Bone marrow (tissue), 2 donors: Measurements from ENCODE around the gene LTBP1.
"Not testable (repeated sequence)": the region's sequence is repeated elsewhere in the genome, so short reads cannot be mapped to it uniquely, and the experiment has no call there.

Experiments
- DNase-seq, 2 donors: peaks; one replicate each; lab custom pipeline; 2025; lab: John Stamatoyannopoulos, UW

LTBP1 gene

GRCh38 chr2:33344230-33344629 lies 397.5 kb downstream of the LTBP1 start:
- DNase-seq, result no peak

GRCh38 chr2:33347856-33348255 lies 401.1 kb downstream of the LTBP1 start:
- no peak for DNase-seq

- no peak for DNase-seq
Observed at GRCh38 chr2:33350632-33351031, 403.9 kb downstream of the LTBP1 start.

- no peak for DNase-seq
Observed at GRCh38 chr2:33351781-33352180, 405.0 kb downstream of the LTBP1 start.

- no peak for DNase-seq
Observed at GRCh38 chr2:33354981-33355380, 408.2 kb downstream of the LTBP1 start.

GRCh38 chr2:33358878-33359277 lies 412.1 kb downstream of the LTBP1 start:
- DNase-seq, result no peak

GRCh38 chr2:33363325-33364298 lies 416.9 kb downstream of the LTBP1 start:
- DNase-seq, result no peak

- DNase-seq, result no peak
Observed at GRCh38 chr2:33365264-33365970, 418.7 kb downstream of the LTBP1 start.

- DNase-seq, result no peak
Observed at GRCh38 chr2:33366473-33366872, 419.7 kb downstream of the LTBP1 start.

- DNase-seq, result not testable (repeated sequence)
Observed at GRCh38 chr2:33368524-33368923, 421.8 kb downstream of the LTBP1 start.

- DNase-seq, result no peak
Observed at GRCh38 chr2:33369191-33369590, 422.4 kb downstream of the LTBP1 start.

GRCh38 chr2:33370636-33371265 lies 424.0 kb downstream of the LTBP1 start:
- no peak for DNase-seq

GRCh38 chr2:33371304-33372090 lies 424.7 kb downstream of the LTBP1 start:
- no peak for DNase-seq

GRCh38 chr2:33372940-33373553 lies 426.3 kb downstream of the LTBP1 start:
- DNase-seq, result peak in 1 of 2 donors; percentile 9

- DNase-seq, result no peak
Observed at GRCh38 chr2:33373986-33374385, 427.2 kb downstream of the LTBP1 start.

GRCh38 chr2:33375054-33375453 lies 428.3 kb downstream of the LTBP1 start:
- DNase-seq, result no peak

GRCh38 chr2:33377048-33377447 lies 430.3 kb downstream of the LTBP1 start:
- DNase-seq, result no peak

- no peak for DNase-seq
Observed at GRCh38 chr2:33378556-33379210, 431.9 kb downstream of the LTBP1 start.

GRCh38 chr2:33380001-33380609 lies 433.4 kb downstream of the LTBP1 start:
- no peak for DNase-seq

- DNase-seq, result no peak
Observed at GRCh38 chr2:33380719-33381118, 434.0 kb downstream of the LTBP1 start.
